Stimulated activated CD8-positive, alpha-beta memory T cell treated with anti-CD3 and anti-CD28 coated beads, Interleukin-4, amount 100 ng/mL, for 4 hours (primary cell): ENCODE results near the gene ALLC.

Source experiments
- DNase-seq, 2 donors: peaks; one replicate each; pipeline ENCODE4 v3.0.0-alpha.2; 2020; ENCODE audit warnings: low read depth in 2 of 2, low spot score in 1 of 2

Gene ALLC

GRCh38 chr2:3743951-3744555 lies 86.1 kb downstream of the ALLC start:
- DNase-seq, result no peak

GRCh38 chr2:3745920-3746319 lies 87.9 kb downstream of the ALLC start:
- no peak for DNase-seq

DNA sequence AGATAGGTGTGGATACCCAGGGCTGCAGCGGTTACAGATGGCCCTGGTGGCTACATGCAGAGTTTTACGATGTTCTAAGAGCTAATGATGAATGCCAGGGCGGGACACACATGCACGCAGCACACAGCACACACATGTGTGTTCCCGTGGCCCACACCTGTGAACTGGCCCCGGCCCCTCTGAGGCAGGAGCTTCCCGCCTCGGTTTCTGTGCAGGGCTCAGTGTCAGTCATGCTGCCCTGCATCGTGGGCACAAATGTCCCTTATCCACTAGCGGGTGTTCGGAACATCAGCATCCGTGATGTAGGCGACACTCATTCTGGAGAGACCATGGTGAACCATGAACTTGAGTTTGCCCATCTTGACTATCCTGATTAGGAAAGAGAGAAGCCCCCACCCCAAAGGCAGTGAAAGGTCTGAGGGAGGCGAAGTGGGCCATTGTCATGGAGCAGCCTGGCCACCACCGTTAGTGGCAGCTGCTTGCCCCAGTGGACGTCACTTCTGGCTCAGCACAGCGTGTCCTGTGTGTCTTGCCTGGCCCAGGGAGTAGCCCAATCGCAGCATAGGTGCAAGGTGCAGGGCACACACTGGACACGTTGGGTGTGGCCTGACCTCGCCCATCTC lies 89.1 kb downstream of the ALLC start:
- no peak for DNase-seq

- no peak for DNase-seq
Measured at GRCh38 chr2:3747826-3748225, 89.8 kb downstream of the ALLC start.

GRCh38 chr2:3749201-3749600 lies 91.2 kb downstream of the ALLC start:
- DNase-seq, result no peak

- DNase-seq, result no peak
Measured at GRCh38 chr2:3751251-3751650, 93.3 kb downstream of the ALLC start.

- DNase-seq, result no peak
Measured at GRCh38 chr2:3751806-3752205, 93.8 kb downstream of the ALLC start.
